SK-MEL-5 (cell line): Measurements from ENCODE around the gene LNPK. TPM values are rescaled to one million over a fixed set of nuclear protein-coding genes. Genes with fewer than 3 reads are reported as not detected.

Source experiments
- DNase-seq: peaks from one replicate; pipeline ENCODE4 v3.0.0-alpha.2; 2016; ENCODE audit warnings: low read depth, low spot score
- in situ Hi-C: cut with HindIII; loops from 2 replicates; pipeline ENCODE4 v1.10.0; 2016; ENCODE audit warnings: low sequenced_read_pairs, high pct_unique_total_duplicates, low pct_unique_long_range_greater_than_20kb
- total RNA-seq: library from RNA; depleted of rRNA; stranded (reverse); fragments of >200 nt; shearing (Covaris generic); gene quantifications from 2 replicates; pipeline ENCODE4 v1.2.3, GENCODE V29; 2014; rRNA removed

Gene LNPK
- total RNA-seq, 1 experiment from 2014 or later = 54.0 TPM

DNA sequence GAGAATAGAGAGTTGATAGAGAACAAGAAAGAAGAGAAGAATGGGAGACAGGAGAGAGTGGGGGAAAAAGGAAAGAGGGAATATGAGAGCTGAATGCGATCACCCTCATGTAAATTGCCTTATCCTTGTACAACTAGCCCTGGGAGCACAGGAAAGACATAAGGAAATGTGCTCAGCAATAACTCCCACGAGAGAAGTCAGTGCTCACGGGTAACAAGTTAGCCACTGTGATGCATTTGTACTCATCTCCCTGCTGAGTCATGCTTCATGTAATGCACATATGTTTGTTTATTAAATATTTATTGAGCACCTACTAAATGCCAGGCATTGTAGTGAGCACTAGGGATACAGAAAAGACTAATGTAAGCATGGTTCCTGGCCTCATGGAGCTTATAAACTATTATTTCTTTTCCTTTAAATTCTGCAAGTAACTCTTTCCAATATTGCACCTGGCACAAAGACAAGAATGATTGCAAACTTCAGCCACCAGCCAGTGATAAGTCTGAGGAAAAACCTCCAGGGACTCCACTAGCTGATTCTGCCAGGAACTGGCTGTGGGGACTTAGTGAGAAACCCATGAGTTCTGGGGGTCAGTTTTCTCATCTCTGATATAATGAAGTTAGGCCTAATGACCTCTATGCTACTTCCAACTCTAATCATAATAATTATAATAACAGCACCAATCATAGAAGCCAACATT is 124.1 kb downstream of the LNPK start:
- in situ Hi-C loops = no loop called here
- no peak for DNase-seq

DNA sequence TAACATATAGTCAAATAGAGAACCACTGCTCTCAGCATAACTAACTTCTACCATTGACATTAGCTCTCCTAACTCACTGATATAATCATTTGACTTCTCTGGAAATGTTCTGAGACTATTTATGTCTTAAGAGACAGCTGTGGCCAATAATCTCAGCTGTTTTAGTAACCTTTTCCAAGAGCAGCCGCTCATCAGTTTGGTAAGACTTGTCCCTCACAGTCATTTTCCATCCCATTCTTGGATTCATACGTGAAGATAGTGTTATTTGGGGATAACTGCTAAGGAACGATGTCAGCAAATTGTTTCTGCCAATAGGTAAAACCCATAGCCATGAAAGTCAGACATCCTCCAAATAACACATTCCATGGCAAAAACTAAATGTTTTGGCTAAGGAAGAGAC is 127.8 kb downstream of the LNPK start:
- DNase-seq = no peak
- in situ Hi-C loops = no loop called here

Other genes starting within 250 kb of the LNPK start
- not detected in 2 replicates for gene EVX2, start 81.7 kb upstream of the LNPK start, total RNA-seq
- gene HOXD13, start 90.5 kb upstream of the LNPK start, total RNA-seq = 10.3 and 11.8 TPM in 2 replicates
- gene HOXD12, start 97.5 kb upstream of the LNPK start, total RNA-seq = 0.42 TPM in 1 of 2 replicates, not detected in the other
- 0.37 and 0.53 TPM in 2 replicates for gene HOXD11, start 105.0 kb upstream of the LNPK start, total RNA-seq
- gene HOXD10, start 114.5 kb upstream of the LNPK start, total RNA-seq = 1.3 TPM in 1 of 2 replicates, not detected in the other
- 0.18 and 0.59 TPM in 2 replicates for gene HOXD9, start 120.5 kb upstream of the LNPK start, total RNA-seq
- gene HOXD8, start 127.4 kb upstream of the LNPK start, total RNA-seq = 14.5 and 19.7 TPM in 2 replicates
- gene HOXD4, start 149.3 kb upstream of the LNPK start, total RNA-seq = 3.6 and 4.2 TPM in 2 replicates
- gene HOXD3, start 155.0 kb upstream of the LNPK start, total RNA-seq = 4.9 and 5.5 TPM in 2 replicates
- 9.8 and 10.3 TPM in 2 replicates for gene HOXD1, start 186.4 kb upstream of the LNPK start, total RNA-seq